BJ (cell line): Measurements from ENCODE around the gene ORMDL2. TPM values are rescaled to one million over a fixed set of nuclear protein-coding genes. Genes with fewer than 3 reads are reported as not detected.

Source experiments
- CTCF ChIA-PET: fragments of 350-600 bp; formaldehyde crosslinking; extraction: SDS; loops from one replicate; lab custom pipeline; 2021; ENCODE audit warnings: antibody characterized with exemption, inconsistent platforms; lab: Yijun Ruan, JAX
- POLR2A ChIA-PET: fragments of 300-600 bp; sonication (Branson Sonifier 250); formaldehyde crosslinking; extraction: SDS; loops from one replicate; lab custom pipeline; 2021; ENCODE audit warnings: antibody characterized with exemption; lab: Charles Lee
- DNase-seq: peaks from one replicate; pipeline ENCODE4 v3.0.0-alpha.2; 2011; ENCODE audit warnings: low read depth
- H3K27me3 ChIP-seq: 2 replicates; pipeline ENCODE4 v1.6.0; 2011; ENCODE audit warnings: low read length; ENCODE audit not compliant: control insufficient read depth, insufficient read depth
- H3K36me3 ChIP-seq: 2 replicates; pipeline ENCODE4 v1.5.1; 2011; ENCODE audit warnings: low read length; ENCODE audit not compliant: control insufficient read depth, insufficient read depth
- H3K4me3 ChIP-seq: 2 replicates; pipeline ENCODE4 v1.5.1; 2011; ENCODE audit warnings: low read depth, mild to moderate bottlenecking, control low read depth, low read length
- CTCF ChIP-seq: IDR thresholded peaks from 2 replicates; pipeline ENCODE4 v1.5.1; 2011; ENCODE audit warnings: low read depth, mild to moderate bottlenecking, control low read depth, inconsistent platforms, low read length, moderate library complexity; ENCODE audit not compliant: insufficient read depth
- polyA plus RNA-seq: library from polyadenylated mRNA; depleted of rRNA; stranded (reverse); fragments of >200 nt; gene quantifications from 2 replicates; pipeline ENCODE4 v1.2.3, GENCODE V29; 2011

ORMDL2 gene
- polyA plus RNA-seq, 1 experiment = 47.4 TPM

- POLR2A ChIA-PET = no interaction called here
Measured at GRCh38 chr12:55849616-55850343, 31.9 kb downstream of the ORMDL2 start.

DNA sequence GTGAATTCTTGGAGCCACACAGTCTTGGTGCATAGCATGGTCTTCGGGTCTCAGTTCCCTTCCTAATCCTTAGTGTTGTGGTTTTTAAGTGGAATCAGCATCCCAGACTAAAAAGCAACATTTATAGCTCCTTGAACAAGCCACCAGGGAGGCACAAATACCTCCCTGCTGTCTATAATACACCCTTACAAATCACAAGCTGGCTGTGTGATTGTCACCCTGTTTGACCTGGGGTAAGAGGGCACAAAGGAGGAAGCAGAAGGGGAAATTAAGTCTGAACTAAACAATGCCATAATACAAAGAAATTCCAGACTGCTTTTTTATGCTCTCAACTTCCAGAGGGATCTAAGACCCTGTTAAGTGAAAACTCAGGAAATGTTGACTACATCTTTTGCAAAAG lies 32.6 kb downstream of the ORMDL2 start:
- no peak for DNase-seq
- ChIA-PET CTCF (no interaction called here), POLR2A (interaction anchor here (0.6 kb wide), 2 partner anchors 21 to 32 kb away, joined by 3 read pairs; partner anchors contain the start of genes DNAJC14 and ORMDL2)

More at GRCh38 chr12:55849616-55850343, 31.9 kb downstream of the ORMDL2 start:
- no peak for TF ChIP-seq CTCF
- H3K4me3 ChIP-seq = no peak overlapping the region
- CTCF ChIA-PET = no interaction called here
- H3K36me3 ChIP-seq = no peaks in the 10 kb centered on the region
- no peak for DNase-seq
- no peaks in the 10 kb centered on the region for H3K27me3 ChIP-seq

GRCh38 chr12:55850893-55851292 lies 33.1 kb downstream of the ORMDL2 start:
- Histone ChIP-seq H3K27me3 (no peaks in the 10 kb centered on the region), H3K36me3 (no peaks in the 10 kb centered on the region), H3K4me3 (no peak overlapping the region)
- no peak for TF ChIP-seq CTCF
- DNase-seq = no peak
- ChIA-PET CTCF (no interaction called here), POLR2A (interaction anchor here (0.6 kb wide), 2 partner anchors 22 to 33 kb away, joined by 3 read pairs; partner anchors contain the start of genes DNAJC14 and ORMDL2)

More for the DNA sequence above, 32.6 kb downstream of the ORMDL2 start:
- no peak for TF ChIP-seq CTCF
- no peak overlapping the region for H3K4me3 ChIP-seq
- no peaks in the 10 kb centered on the region for H3K36me3 ChIP-seq
- H3K27me3 ChIP-seq = no peaks in the 10 kb centered on the region

GRCh38 chr12:55852740-55853139 lies 34.9 kb downstream of the ORMDL2 start:
- no peak for TF ChIP-seq CTCF
- DNase-seq = no peak
- CTCF ChIA-PET = no interaction called here
- Histone ChIP-seq H3K27me3 (no peaks in the 10 kb centered on the region), H3K4me3 (no peak overlapping the region), H3K36me3 (no peaks in the 10 kb centered on the region)
- POLR2A ChIA-PET = no interaction called here

DNA sequence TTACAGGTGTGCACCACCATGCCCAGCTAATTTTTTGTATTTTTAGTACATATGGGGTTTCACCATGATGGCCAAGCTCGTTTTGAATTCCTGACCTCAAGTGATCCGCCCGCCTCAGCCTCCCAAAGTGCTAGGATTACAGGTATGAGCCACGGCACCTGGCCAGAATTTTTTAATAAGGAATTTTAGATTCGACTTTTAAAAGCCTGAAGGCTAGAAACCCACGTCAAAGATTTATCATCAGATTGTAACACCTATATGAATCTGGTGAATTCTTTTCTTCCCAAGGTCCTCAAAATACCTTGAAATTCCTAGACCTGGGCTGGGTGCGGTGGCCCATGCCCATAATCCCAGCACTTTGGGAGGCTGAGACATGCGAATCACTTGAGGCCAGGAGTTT lies 43.6 kb downstream of the ORMDL2 start:
- ChIA-PET POLR2A (no interaction called here), CTCF (interaction anchor here (0.6 kb wide), 1 partner anchor 13 kb away, joined by 3 read pairs; no protein-coding TSS in a partner anchor)
- no peaks in the 10 kb centered on the region for H3K36me3 ChIP-seq
- no peak overlapping the region for H3K4me3 ChIP-seq
- no peak for DNase-seq
- no peak for TF ChIP-seq CTCF
- H3K27me3 ChIP-seq = no peaks in the 10 kb centered on the region
